ENCODE data around the gene FASTK.

Gene FASTK

DNA sequence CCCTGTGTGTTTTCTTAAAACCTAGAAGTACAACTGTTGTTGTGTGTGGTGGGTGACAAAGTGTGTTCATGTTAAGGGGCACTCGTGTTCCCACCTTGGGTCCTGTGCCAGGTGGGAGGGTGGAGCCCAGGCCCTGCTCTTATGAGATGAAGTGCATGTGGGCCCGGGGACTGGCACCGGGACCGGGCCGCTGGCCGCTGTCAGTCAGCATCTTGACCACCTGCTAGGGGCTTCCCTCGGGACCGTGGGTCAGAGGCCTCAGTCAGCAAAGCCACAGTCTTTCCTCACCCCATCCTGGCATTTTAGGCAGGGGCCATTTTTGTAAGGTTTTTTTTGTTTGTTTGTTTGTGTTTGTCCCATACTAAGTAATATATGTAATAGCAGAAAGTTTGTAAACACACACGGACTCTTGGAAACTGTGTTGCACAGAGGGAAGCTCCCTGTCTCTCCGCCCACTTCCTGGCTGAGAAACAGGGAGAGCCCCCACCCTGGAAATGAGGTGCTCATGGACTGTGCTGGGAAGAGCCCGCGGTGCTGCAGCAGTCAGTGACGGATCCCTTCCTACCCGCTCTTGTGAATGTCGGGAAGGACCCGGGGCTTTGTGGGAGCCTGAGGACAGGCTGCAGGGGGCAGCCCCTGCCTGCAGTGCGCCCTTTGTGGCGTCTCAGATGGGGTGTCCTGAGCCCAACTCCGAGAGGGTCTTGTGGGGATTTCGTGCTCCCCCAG, 19.0 kb upstream of the FASTK start:
- DNase-seq (ENCODE audit: low spot score) = no peak

DNA sequence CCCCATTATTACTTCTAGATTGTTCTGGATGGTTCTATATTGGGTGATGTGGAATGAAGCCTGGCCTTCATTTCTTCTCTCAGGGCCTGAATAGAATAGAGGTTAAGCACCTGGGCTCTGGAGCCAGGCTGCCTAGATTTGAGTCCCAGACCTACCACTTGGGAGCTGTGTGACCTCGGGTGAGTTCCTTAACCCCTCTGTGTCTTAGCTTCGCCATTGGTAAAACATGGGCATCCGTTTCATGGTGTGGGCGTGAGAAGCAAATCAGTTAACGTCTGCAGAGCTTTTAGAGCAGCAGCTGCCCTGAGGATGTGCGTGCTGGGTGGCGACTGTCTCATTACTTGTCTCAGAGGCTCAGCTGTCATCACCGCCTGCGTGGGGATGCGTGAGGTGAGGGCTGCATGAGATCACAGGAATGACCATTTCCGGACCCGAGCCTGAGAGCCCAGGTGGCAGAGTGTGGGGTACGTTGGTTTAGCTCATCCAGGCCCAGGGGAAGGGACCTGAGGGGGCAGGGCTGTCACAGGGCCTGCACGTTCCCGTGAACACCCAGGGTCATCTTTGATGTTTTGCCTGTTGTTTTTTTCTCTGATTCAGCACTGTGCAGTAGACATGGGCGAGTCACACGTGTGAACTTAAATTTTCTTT, 15.3 kb upstream of the FASTK start:
- no peak for DNase-seq (ENCODE audit: low spot score)

DNA sequence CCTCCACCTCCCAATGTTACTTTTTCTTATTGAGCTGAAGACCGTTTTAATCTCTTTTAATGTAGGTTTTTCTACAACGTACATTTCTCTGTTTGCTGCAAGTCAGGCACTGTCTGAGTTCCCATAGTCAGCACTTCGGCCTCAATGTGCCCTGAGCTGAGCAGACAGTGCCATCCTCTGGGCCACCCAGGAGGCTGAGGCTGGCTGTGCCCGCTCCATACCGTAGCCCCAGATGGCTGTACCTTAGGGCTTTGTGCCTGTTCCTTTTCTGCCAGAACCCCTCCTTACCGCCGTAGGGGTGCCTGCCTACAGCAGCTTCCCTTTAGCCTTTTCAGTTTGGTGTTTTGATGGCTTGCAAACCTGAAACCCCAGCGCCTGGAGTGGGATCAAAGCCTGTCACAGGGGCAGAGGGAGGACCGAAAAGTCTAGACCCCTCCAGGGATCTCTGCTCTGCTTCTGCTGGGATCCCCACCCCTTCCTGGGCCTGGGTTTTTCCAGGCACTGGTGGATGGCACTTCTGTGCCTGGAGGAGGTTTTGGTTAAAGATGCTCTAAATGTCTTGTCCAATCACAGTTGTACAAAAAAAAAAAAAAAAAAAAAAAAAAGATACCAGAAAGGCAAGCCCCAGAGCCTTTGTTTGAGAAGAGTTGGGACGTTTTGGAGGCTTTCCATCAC, 14.7 kb upstream of the FASTK start:
- DNase-seq (ENCODE audit: low spot score) = no peak

DNA sequence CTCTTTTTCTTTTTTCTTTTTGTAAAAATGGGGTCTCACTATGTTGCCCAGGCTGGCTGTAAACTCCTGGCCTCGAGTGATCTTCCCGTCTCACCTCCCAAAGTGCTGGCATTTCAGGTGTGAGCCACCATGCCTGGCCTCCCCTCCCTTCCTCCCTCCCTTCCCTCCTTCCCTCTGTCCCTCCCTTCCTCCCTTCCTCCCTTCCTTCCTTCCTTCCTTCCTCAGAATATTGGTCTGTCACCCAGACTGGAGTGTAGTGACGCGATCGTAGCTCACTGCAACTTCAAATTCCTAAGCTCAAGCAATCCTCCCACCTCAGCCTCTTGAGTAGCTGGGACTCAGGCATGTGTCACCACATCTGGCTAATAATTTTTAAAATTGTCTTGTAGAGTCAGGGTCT, 14.1 kb upstream of the FASTK start:
- no peak for DNase-seq (ENCODE audit: low spot score)

DNA sequence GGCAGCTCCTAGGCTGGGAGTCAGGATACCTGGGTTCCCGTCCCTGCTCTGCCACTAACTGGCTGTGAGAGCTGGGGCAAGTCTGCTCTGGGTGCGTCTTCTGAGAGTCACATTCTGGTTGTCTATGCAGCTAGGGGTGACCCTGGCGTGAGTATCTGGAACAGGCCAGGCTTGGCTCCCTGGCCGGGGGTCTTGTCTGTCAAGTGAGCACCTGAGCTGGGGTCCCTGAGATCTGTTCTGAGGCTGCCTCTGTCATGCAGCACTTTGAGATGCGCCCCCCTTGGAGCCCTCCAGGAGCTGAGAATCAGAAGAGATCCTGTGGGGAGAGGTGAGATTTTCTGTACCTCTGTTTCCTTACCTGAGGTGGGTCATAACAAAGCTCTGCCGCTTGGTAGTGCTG, 13.1 kb upstream of the FASTK start:
- DNase-seq (ENCODE audit: low spot score) = no peak

DNA sequence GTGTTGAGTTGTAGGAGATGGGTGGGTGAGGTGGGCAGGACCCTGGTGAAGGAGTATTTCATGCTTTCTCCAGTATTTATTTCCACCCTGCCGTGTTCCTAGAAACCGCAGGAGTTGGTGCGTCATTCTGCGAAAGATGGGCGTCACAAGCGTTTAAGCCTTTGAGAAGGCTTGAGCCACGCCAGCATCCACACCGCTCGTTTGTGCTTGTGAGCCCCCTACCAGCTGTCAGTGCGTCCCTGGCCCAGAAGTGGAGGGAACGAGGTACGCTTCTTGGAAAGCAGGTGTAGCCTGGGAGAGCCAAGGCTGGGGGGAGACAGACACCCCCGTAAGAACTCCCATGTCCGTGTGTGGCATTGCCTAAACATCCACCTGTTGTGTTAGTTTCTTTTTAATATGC, 11.4 kb upstream of the FASTK start:
- DNase-seq (ENCODE audit: low spot score) = no peak

DNA sequence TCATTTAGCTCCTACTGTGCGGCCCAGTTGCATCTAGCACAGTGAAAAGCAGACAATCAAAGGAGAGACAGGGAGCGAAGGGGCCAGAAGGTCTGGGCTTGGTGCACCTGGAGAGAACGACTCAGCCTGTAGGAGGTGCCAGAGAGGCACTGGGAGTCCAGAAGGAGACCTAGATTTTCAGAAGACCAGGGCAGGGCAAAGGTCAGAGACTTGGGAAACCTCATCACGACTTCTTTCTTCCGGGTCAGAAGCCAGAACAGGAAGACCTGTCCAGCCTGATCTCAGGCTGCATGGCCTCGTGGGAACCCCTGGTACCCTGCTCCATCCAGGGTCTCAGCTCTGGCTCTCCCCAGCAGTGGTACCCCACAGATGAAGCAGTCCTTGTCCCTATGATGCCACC, 10.8 kb upstream of the FASTK start:
- no peak for DNase-seq (ENCODE audit: low spot score)

DNA sequence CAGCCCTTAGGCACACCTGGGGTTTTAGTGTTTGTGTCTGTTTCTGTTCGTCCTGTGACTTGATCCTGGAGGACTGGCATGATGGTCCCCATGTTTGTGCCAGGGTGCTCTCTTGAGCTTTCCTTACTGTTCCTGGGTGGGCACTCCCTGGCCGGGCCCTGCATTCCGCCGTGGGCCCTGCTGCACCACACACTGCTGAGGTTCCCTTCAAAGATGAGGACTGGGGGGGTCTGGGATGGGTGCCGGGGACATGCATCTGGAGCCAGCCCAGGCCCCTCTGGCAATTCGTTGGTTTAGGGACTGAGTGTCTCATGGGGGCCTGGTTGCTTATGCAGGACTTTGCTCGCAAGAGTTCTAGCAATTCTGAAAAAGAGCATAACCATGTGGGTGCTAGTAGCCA, 10.4 kb upstream of the FASTK start:
- no peak for DNase-seq (ENCODE audit: low spot score)

DNA sequence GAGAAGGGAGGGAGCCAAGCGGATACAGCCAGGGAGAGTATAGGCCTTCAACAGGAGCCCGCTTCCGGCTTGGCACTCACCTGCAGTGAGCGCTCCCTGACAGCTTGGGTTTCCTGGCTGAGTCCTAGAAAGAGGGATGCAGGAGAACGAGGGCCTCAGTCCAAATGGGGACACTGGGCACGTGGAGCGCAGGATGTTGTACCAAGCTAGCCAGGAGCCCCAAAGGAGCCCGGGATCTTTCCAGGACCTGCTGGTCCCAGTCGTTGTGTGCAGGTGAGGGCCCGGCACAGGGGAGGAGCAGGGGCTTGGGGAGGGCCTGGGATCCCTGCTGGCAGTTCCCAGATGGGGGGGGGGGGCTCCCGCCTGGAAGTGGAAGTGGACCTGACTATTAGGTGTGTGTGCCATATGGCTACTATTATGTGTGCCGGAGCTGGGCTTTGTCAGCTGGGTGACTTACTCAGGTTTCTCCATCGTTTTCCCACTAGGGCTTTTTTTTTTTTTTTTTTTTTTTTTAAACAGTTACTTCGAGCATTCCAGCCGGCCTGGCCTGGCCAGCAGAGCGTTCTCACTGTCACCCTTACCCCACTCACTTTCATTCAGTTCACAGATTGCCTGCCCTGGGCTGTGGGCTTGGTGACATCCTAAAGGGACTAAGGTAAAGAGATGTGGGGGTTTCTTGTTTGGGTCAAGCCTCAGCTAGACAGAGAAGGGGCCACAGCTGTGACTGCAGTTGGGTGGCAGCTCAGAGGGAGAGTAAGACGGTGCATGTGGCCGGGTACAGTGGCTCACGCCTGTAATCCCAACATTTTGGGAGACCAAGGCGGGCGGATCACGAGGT, 9.5 kb upstream of the FASTK start:
- DNase-seq (ENCODE audit: low spot score) = no peak

DNA sequence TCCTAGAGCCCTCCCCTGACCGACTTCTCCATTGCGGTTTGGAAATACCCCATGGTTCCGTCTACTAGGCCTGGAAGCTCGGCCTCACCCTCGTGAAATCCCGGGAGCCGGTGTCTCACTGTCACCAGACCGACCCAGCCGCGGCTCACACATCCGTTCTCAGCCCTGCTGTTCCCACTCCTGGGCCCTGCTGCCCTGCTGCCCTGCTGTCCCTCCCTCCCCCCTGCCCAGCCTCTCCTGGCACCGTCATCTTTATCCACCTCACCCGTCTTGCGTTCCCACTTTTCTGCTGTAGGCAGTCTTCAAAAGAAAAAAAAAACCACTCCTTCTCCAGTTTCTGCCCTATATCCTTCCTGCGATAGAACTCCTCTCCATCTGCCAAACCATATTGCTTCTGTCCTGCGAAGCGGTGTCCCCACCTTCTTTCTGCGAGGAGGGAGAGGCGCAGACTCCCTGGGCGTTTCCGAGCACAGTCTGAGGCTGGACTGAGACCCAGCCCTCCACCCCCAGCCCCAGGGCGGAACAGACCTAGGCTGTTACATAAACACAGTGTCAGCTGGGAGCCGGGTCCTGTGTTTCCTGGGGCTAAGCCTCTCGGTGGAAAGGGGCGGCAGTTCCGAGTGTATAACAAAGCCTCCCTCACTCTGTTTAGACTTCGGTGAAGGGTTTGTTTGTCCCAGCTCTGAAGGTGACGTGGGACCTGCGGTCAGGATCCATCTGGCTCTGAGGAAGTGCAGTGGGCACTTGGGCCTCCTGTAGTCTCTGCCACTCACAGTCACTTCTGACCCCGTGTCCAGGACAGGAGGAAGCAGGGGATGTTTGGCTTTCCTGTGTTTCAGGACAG, 8.5 kb upstream of the FASTK start:
- DNase-seq (ENCODE audit: low spot score) = peak; percentile 24

DNA sequence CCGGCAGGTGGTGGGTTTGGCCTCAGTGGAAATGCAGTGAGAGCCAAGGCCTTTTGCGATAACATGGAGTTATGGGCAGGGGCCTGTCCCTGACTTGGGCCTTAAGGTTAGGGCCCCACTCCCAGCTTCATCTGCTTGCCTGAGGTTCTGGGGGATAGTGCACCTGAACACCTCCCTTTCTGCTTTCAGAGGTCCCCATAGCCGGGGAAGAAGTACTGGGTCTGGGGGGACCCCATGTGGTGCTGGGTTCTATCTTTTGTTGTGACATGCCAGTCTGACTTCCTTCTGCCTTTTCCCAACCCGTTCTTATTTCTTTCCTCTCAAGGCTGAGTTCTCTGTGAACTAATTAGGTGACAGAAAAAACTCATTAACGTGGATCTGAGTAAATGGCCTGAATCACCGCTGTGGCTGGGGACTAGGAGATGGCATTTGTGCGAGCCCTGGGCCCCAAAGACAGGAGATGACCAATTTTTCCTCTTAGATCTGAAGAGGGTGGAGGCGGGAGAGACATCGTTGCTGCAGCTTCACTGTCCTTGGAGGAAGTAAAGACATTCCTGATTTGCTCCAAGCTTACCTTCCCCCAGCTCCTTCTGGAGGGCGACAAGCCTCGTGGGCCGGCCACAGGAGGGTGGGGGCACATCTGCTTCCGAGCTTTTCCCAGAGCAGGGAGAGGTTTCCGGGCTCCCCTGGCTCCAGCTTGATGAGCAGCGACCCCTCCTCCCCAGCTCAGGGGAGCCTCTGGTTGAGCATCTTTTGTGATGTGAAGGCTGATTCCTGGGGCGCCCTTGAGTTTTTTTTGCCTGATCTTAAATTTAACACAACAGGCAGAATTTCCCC, 7.6 kb upstream of the FASTK start:
- no peak for DNase-seq (ENCODE audit: low spot score)

DNA sequence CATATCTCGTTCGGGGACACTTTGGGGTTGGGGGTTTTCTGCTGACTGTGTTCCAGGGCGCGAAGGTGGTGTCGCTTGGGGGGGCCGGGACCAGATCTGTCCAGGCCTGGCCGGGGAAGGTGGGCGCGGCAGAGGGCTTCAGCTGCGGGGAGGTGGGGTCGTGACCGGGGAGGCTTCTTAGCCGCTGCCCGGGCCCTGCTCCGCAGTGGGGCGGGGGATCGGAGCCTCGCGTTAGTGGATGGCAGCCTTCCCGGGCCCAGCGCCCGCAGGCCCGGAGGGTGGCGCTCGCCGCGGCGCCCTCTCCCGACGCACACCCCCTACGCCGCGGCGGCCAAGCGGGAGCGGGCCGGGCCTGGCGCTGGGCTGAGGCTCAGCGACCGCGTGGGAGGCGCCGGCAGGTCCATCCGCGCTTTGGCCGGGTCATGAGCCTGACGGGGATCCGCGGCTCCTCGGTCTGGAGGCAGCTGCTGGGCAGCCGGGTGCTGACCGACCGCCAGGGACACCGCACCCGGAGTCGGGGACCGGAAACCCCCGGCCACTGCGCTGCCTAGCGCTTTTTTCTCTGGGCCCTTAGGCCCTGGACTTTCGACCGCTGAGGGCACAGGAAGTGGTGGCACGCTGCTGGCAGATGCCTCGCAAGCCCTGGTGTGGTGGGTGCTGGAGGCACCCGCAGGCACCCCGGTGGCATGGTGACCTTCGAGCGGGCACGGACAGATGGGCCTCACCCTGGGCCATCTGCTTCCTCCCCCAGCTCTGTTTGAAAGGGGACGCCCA, 6.8 kb upstream of the FASTK start:
- DNase-seq (ENCODE audit: low spot score) = no peak

DNA sequence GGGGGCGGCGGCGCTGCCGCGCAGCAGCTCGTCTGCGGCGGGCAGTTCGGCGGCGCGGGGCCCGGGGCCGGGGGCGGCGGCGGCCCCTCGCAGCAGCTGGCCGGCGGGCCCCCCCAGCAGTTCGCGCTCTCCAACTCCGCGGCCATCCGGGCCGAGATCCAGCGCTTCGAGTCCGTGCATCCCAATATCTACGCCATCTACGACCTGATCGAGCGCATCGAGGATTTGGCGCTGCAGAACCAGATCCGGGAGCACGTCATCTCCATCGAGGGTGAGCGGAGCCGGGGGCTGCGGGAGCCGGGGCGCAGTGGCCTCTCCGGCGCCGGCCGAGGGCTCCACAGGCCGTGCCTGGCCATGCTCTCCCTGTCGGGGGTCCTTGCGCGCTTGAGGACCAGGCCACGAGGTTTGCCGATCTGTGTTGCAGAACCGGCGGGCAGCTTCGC, 6.2 kb upstream of the FASTK start:
- DNase-seq (ENCODE audit: low spot score) = no peak

DNA sequence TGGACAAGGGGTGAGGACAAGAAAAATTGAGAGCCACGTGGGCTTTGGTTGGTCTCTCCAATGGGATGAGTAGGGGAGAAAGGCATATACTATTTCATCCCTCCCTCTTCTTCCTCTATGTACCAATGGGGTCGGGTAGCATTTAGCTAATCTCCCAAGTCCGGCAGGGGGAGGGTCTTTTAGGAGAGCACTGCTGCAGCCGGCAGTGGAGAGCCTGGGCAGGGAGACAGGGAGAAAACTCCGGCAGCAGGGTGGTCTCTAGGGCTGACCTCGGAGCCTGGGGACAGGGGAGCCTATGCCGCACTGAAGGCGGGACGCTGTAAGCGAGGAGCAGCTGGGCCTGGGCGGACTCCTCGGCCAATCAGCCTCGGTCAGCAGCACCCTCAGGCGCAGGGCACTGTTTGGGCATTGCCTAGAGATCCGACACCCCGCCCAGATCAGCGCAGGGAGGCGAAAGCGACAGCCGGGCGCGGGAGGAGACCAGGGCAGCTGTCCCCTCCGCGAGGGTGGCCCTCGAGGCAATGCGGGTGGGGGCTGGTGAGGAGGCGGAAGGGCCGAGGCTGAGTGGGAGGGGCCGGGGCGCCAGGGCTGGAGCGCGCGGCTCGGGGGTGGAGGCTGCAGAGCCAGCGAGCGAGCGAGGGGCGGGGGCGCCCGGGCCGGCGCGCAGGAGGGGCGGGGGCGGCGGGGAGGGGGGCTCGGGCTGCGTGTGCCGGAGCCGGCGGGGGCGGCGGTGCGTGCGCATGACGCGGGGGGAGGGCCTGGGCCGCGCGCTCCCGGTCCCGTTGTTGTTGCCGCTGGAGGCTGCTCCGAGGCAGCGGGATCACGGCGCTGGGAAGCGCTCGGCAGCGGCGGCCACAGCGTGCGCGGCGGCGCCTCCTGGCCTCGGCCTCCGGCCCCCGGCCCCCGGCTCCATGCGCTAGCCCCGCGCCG, 5.3 kb upstream of the FASTK start, which contains the start of gene AGAP3:
Gene AGAP3 (plus strand): TSS at position 785 of the 930 bp plus-strand sequence. CDS start 267 bp downstream, outside the sequence.
- peak; percentile 26 for DNase-seq (ENCODE audit: low spot score)

DNA sequence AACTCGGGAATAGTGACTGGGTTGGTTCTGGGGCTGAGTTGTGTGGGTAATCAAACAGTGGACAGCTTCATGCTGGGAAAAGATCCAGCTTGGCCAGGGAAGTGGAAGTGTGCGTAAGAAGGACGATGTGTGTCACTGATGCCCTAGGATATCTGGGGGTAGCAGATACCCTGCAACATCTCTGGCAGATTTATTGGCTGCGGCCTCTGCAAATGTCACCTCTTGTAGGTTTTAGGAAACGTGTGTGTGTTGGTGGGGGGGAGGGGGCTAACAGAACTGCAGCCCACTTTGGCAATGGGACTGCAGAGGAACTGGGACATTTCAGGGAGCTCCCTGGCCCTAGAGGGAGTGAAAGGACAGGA, 4.7 kb upstream of the FASTK start:
- no peak for DNase-seq (ENCODE audit: low spot score)

DNA sequence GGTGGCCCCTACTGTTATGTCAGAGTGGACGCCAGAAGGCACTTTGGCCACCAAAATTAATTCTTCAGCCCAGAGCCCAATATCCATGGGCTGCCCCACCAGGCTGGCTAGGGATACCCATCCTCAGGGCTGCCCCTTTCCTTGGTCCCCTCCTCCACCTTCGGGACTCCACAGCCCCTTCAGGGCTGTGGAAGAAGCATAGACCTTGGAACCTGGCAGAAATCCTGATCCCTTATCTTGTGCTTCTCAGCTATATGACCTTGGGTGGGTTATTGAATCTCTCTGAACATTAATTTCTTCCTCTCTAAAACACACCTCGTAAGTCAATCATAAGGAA, 3.2 kb upstream of the FASTK start:
- no peak for DNase-seq (ENCODE audit: low spot score)

DNA sequence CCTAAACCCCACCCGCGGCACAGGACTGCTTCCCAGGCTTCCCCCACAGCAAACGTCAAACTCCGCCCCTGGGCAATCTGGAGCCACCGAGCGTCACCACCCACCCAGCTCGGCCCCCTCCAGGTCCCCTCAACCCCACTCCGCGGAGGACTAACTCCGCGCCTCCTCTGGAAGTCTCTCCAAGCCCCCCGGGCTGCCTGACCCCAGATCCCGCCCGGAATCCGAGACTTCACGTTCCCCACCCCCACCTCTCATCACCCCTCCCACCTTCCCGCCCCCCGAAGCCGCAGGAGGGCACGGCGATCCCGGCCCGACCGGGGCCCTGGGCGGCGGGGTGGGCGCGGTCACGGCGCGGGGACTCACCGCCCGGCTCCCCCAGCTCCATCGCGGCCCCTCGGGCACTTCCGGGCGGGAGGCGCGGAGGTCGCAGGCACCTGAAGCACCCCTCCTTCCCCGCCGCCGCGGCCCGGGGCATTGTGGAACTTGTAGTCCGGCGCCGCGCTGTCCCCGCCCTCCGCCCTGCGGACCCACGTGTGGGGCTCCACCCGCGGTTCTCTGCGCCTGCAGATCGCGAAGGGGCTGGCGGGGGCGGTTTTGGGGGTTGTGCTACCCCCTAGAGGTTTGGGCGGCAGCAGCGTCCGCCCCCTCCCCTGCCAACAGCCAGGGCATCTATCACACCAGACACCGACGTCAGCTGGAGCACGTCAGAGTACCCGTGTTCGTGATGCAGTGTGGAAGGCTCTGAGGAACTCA, 2.6 kb upstream of the FASTK start, which contains the start of gene TMUB1:
Gene TMUB1 (minus strand): TSS at position 423 of the 753 bp plus-strand sequence. CDS start 930 bp downstream, outside the sequence.
- DNase-seq (ENCODE audit: low spot score) = peak; percentile 62
